ENCODE measurements around the gene PARM1. TPM values are rescaled to one million over a fixed set of nuclear protein-coding genes. Genes with fewer than 3 reads are reported as not detected.
"Not testable (repeated sequence)": the region's sequence is repeated elsewhere in the genome, so short reads cannot be mapped to it uniquely, and the experiment has no call there.

The PARM1 gene
- total RNA-seq, 2 donors from 2014 or later, result 88.9 to 231 TPM

- Histone ChIP-seq H3K9me3 (no peaks in the 10 kb centered on the region), H3K4me3 (no peak overlapping the region), H3K36me3 (no peaks in the 10 kb centered on the region), H3K27ac (no peak overlapping the region), H3K27me3 (no peaks in the 10 kb centered on the region), H3K4me1 (peaks cover 0 to 40% of the 10 kb centered on the region in 2 donors)
- DNase-seq (ENCODE audit: low spot score), result no peak
- TF ChIP-seq CTCF (IDR thresholded peaks at IDR 0.05), result no peak
These were observed 57.5 kb downstream of the PARM1 start for GRCh38 chr4:74990276-74990875.

- H3K4me1 ChIP-seq, result peaks cover 0 to 33% of the 10 kb centered on the region in 2 donors
- H3K4me3 ChIP-seq; H3K27ac ChIP-seq; H3K36me3 ChIP-seq; H3K27me3 ChIP-seq; H3K9me3 ChIP-seq; DNase-seq (ENCODE audit: low spot score): not testable (repeated sequence)
These were observed 61.5 kb downstream of the PARM1 start for GRCh38 chr4:74994436-74994835.

- peaks cover 0 to 8% of the 10 kb centered on the region in 2 donors for H3K4me1 ChIP-seq
- peak in 1 of 2 donors; percentile 12 for TF ChIP-seq CTCF (IDR thresholded peaks at IDR 0.05)
- no peaks in the 10 kb centered on the region for H3K36me3 ChIP-seq
- no peak overlapping the region for H3K27ac ChIP-seq
- no peak overlapping the region for H3K4me3 ChIP-seq
- H3K27me3 ChIP-seq, result no peaks in the 10 kb centered on the region
- DNase-seq (ENCODE audit: low spot score), result no peak
- H3K9me3 ChIP-seq, result no peaks in the 10 kb centered on the region
These were observed 64.1 kb downstream of the PARM1 start for GRCh38 chr4:74996996-74997395.

- Histone ChIP-seq H3K9me3 (no peaks in the 10 kb centered on the region), H3K36me3 (no peaks in the 10 kb centered on the region), H3K27ac (no peak overlapping the region), H3K4me1 (peaks cover 0 to 8% of the 10 kb centered on the region in 2 donors), H3K4me3 (no peak overlapping the region), H3K27me3 (no peaks in the 10 kb centered on the region)
- no peak for TF ChIP-seq CTCF (IDR thresholded peaks at IDR 0.05)
- DNase-seq (ENCODE audit: low spot score), result no peak
These were observed 65.2 kb downstream of the PARM1 start for GRCh38 chr4:74997948-74998729.

- DNase-seq (ENCODE audit: low spot score), result no peak
- no peak overlapping the region for H3K4me3 ChIP-seq
- no peak for TF ChIP-seq CTCF (IDR thresholded peaks at IDR 0.05)
- H3K27me3 ChIP-seq, result no peaks in the 10 kb centered on the region
- peaks cover 0 to 19% of the 10 kb centered on the region in 2 donors for H3K4me1 ChIP-seq
- H3K9me3 ChIP-seq, result no peaks in the 10 kb centered on the region
- peak overlapping the region in 1 of 2 donors; percentile 11 for H3K27ac ChIP-seq
- no peaks in the 10 kb centered on the region for H3K36me3 ChIP-seq
These were observed 66.9 kb downstream of the PARM1 start for GRCh38 chr4:74999714-75000309.

GRCh38 chr4:75001871-75002270 lies 69.0 kb downstream of the PARM1 start:
- H3K4me3 ChIP-seq, result no peak overlapping the region
- H3K9me3 ChIP-seq, result no peaks in the 10 kb centered on the region
- TF ChIP-seq CTCF (IDR thresholded peaks at IDR 0.05), result no peak
- peaks cover 0 to 25% of the 10 kb centered on the region in 2 donors for H3K4me1 ChIP-seq
- H3K27ac ChIP-seq, result no peak overlapping the region
- DNase-seq (ENCODE audit: low spot score), result no peak
- no peaks in the 10 kb centered on the region for H3K36me3 ChIP-seq
- H3K27me3 ChIP-seq, result no peaks in the 10 kb centered on the region

All from right atrium auricular region (tissue), 2 donors.